Stimulated activated CD4-positive, alpha-beta T cell treated with anti-CD3 and anti-CD28 coated beads, Interleukin-4, amount 100 ng/mL, for 4 hours (primary cell): ENCODE data around the gene SLC4A2.

Experiments
- DNase-seq, 2 experiments: peaks; one replicate each; pipeline ENCODE4 v3.0.0-alpha.2; 2020

Gene SLC4A2

DNA sequence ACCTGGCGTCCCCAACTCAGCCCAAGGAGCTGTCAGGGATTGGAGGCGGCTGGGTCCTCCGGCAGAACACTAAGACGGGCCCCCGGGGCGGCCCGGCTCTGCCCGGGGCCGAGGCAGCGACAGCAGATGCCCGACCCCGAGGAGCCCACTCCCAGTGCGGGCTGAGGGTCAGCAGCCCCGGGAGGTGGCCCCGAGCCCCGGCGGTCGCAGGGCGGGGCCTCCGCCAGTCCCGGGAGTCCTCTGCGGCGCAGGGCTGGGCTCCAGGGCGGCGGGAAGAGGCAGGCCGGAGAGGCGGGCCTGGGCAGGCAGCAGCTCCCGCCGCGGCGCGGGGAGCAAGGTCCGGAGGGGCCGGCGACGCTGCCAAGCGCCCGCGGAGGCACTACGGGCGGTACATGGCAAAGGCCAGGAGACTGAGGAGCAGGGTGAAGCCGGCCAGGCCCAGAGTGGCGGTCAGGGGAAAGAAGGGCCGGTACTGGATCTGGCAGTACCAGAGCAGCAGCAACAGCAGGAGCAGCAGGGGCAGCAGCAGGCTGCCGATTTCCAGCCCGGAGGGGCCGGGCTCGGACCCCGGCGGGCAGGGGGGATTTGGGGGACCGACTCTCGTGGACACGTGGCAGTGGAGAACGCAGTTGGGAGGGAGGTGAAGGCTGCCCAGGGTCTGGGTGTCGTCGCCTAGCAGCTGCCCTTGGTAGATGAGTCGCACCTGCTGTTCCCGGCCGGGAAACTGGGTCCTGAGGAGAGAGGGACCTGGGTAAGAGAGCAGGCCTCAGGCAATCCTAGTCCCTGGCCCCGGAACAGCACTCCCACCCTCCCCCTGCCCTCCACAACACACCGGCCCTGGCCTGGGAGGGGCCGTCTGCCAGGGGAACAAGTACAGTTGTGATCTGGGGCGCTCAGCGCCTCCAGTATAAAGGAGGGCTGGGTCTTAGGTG is 22.0 kb downstream of the SLC4A2 start:
- no peak for DNase-seq

- DNase-seq: no peak
Observed at GRCh38 chr7:151082141-151083070, 23.0 kb downstream of the SLC4A2 start.

GRCh38 chr7:151083071-151083823 is 23.9 kb downstream of the SLC4A2 start, which contains the start of gene TMUB1:
Gene TMUB1 (minus strand): TSS chr7:151083493. CDS start chr7:151082563, 930 bp downstream.
- DNase-seq: peak; percentile 83 to 87

- DNase-seq: no peak
Observed at GRCh38 chr7:151083824-151084160, 24.4 kb downstream of the SLC4A2 start.

DNA sequence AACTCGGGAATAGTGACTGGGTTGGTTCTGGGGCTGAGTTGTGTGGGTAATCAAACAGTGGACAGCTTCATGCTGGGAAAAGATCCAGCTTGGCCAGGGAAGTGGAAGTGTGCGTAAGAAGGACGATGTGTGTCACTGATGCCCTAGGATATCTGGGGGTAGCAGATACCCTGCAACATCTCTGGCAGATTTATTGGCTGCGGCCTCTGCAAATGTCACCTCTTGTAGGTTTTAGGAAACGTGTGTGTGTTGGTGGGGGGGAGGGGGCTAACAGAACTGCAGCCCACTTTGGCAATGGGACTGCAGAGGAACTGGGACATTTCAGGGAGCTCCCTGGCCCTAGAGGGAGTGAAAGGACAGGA is 25.9 kb downstream of the SLC4A2 start:
- no peak for DNase-seq

GRCh38 chr7:151085691-151086620 is 26.6 kb downstream of the SLC4A2 start, which contains the start of gene AGAP3:
Gene AGAP3 (plus strand): TSS chr7:151086475. CDS start chr7:151086742, 267 bp downstream.
- DNase-seq: peak; percentile 60 to 67

GRCh38 chr7:151086802-151087244 is 27.4 kb downstream of the SLC4A2 start:
- no peak for DNase-seq

DNA sequence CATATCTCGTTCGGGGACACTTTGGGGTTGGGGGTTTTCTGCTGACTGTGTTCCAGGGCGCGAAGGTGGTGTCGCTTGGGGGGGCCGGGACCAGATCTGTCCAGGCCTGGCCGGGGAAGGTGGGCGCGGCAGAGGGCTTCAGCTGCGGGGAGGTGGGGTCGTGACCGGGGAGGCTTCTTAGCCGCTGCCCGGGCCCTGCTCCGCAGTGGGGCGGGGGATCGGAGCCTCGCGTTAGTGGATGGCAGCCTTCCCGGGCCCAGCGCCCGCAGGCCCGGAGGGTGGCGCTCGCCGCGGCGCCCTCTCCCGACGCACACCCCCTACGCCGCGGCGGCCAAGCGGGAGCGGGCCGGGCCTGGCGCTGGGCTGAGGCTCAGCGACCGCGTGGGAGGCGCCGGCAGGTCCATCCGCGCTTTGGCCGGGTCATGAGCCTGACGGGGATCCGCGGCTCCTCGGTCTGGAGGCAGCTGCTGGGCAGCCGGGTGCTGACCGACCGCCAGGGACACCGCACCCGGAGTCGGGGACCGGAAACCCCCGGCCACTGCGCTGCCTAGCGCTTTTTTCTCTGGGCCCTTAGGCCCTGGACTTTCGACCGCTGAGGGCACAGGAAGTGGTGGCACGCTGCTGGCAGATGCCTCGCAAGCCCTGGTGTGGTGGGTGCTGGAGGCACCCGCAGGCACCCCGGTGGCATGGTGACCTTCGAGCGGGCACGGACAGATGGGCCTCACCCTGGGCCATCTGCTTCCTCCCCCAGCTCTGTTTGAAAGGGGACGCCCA is 28.0 kb downstream of the SLC4A2 start:
- peak in 1 of 2 experiments; percentile 40 for DNase-seq

- DNase-seq: no peak
Observed at GRCh38 chr7:151088019-151088855, 28.8 kb downstream of the SLC4A2 start.

DNA sequence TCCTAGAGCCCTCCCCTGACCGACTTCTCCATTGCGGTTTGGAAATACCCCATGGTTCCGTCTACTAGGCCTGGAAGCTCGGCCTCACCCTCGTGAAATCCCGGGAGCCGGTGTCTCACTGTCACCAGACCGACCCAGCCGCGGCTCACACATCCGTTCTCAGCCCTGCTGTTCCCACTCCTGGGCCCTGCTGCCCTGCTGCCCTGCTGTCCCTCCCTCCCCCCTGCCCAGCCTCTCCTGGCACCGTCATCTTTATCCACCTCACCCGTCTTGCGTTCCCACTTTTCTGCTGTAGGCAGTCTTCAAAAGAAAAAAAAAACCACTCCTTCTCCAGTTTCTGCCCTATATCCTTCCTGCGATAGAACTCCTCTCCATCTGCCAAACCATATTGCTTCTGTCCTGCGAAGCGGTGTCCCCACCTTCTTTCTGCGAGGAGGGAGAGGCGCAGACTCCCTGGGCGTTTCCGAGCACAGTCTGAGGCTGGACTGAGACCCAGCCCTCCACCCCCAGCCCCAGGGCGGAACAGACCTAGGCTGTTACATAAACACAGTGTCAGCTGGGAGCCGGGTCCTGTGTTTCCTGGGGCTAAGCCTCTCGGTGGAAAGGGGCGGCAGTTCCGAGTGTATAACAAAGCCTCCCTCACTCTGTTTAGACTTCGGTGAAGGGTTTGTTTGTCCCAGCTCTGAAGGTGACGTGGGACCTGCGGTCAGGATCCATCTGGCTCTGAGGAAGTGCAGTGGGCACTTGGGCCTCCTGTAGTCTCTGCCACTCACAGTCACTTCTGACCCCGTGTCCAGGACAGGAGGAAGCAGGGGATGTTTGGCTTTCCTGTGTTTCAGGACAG is 29.7 kb downstream of the SLC4A2 start:
- no peak for DNase-seq

GRCh38 chr7:151089893-151090730 is 30.7 kb downstream of the SLC4A2 start:
- DNase-seq: no peak

DNA sequence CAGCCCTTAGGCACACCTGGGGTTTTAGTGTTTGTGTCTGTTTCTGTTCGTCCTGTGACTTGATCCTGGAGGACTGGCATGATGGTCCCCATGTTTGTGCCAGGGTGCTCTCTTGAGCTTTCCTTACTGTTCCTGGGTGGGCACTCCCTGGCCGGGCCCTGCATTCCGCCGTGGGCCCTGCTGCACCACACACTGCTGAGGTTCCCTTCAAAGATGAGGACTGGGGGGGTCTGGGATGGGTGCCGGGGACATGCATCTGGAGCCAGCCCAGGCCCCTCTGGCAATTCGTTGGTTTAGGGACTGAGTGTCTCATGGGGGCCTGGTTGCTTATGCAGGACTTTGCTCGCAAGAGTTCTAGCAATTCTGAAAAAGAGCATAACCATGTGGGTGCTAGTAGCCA is 31.6 kb downstream of the SLC4A2 start:
- DNase-seq: no peak

GRCh38 chr7:151091431-151091830 is 32.0 kb downstream of the SLC4A2 start:
- DNase-seq: no peak

- no peak for DNase-seq
Observed at GRCh38 chr7:151091988-151092387, 32.6 kb downstream of the SLC4A2 start.

- DNase-seq: no peak
Observed at GRCh38 chr7:151093748-151094147, 34.4 kb downstream of the SLC4A2 start.

DNA sequence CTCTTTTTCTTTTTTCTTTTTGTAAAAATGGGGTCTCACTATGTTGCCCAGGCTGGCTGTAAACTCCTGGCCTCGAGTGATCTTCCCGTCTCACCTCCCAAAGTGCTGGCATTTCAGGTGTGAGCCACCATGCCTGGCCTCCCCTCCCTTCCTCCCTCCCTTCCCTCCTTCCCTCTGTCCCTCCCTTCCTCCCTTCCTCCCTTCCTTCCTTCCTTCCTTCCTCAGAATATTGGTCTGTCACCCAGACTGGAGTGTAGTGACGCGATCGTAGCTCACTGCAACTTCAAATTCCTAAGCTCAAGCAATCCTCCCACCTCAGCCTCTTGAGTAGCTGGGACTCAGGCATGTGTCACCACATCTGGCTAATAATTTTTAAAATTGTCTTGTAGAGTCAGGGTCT is 35.3 kb downstream of the SLC4A2 start:
- DNase-seq: no peak

DNA sequence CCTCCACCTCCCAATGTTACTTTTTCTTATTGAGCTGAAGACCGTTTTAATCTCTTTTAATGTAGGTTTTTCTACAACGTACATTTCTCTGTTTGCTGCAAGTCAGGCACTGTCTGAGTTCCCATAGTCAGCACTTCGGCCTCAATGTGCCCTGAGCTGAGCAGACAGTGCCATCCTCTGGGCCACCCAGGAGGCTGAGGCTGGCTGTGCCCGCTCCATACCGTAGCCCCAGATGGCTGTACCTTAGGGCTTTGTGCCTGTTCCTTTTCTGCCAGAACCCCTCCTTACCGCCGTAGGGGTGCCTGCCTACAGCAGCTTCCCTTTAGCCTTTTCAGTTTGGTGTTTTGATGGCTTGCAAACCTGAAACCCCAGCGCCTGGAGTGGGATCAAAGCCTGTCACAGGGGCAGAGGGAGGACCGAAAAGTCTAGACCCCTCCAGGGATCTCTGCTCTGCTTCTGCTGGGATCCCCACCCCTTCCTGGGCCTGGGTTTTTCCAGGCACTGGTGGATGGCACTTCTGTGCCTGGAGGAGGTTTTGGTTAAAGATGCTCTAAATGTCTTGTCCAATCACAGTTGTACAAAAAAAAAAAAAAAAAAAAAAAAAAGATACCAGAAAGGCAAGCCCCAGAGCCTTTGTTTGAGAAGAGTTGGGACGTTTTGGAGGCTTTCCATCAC is 35.9 kb downstream of the SLC4A2 start:
- no peak for DNase-seq
